HepG2 (cell line): Measurements from ENCODE around the gene SYCP2L. TPM values are rescaled to one million over a fixed set of nuclear protein-coding genes. Genes with fewer than 3 reads are reported as not detected.
A peak's percentile ranks its signal among the peaks of the same experiment; 100 is the strongest.

ENCODE experiments used
- ATAC-seq: fragments of 200-7000 bp; cut with Tn5 transposase; 3 replicates; pipeline ENCODE4 v1.9.1; 2020; ENCODE audit warnings: mild to moderate bottlenecking, moderate library complexity
- BruUV-seq: library from RNA; stranded (reverse); fragments of 400-500 nt; replicated peaks from 2 replicates; lab custom pipeline; 2021; lab: Mats Ljungman, UMichigan
- CTCF ChIA-PET: fragments of 300-600 bp; formaldehyde crosslinking; extraction: SDS; loops from one replicate; lab custom pipeline; 2021; ENCODE audit warnings: low total read pairs, inconsistent platforms, low intra/inter-chr PET ratio; lab: Yijun Ruan, JAX
- POLR2A ChIA-PET: fragments of 350-600 bp; sonication (Branson Sonifier 250); formaldehyde crosslinking; loops from one replicate; lab custom pipeline; 2020; ENCODE audit warnings: antibody characterized with exemption, inconsistent platforms; lab: Yijun Ruan, JAX
- DNase-seq: peaks from one replicate; pipeline ENCODE4 v3.0.0-alpha.2; 2015; ENCODE audit warnings: low spot score
- FAIRE-seq: peaks from 3 replicates; lab custom pipeline; 2011; peaks lifted over from hg19 to GRCh38; lab: Jason Lieb, UNC
- H2AFZ ChIP-seq: one replicate; pipeline ENCODE4 v1.6.1; 2011; ENCODE audit warnings: low read length, inconsistent platforms
- H3K27ac ChIP-seq: fragments of 300-600 bp; 3 replicates; pipeline ENCODE4 v1.8.0; 2011; ENCODE audit warnings: mixed run types, mild to moderate bottlenecking, mixed read lengths, low read length, inconsistent platforms; ENCODE audit not compliant: insufficient read depth; ENCODE audit errors: extremely low read length
- H3K27me3 ChIP-seq, 2 experiments: fragments of 200-600 bp in 1 of 2; 2 replicates in 1 of 2; 3 replicates in 1 of 2; pipeline versions ENCODE4 v1.6.0 to v1.8.0; 2011; ENCODE audit warnings: low read length in 2 of 2, mild to moderate bottlenecking in 2 of 2, moderate library complexity in 2 of 2, inconsistent platforms in 1 of 2; ENCODE audit not compliant: insufficient read depth in 2 of 2, control insufficient read depth in 1 of 2
- H3K36me3 ChIP-seq, 2 experiments: fragments of 200-600 bp in 1 of 2; replicated peaks in 1 of 2; 2 replicates in 1 of 2; 3 replicates in 1 of 2; pipeline versions ENCODE4 v1.5.1 to v1.8.0; 2011; ENCODE audit warnings: low read length in 2 of 2, inconsistent platforms in 1 of 2; ENCODE audit not compliant: insufficient read depth in 2 of 2, control insufficient read depth in 1 of 2
- H3K4me1 ChIP-seq: 2 replicates; pipeline ENCODE4 v1.5.1; 2012; ENCODE audit warnings: low read length, inconsistent platforms; ENCODE audit not compliant: insufficient read depth
- H3K4me2 ChIP-seq: 2 replicates; pipeline ENCODE4 v1.6.0; 2011; ENCODE audit warnings: low read depth, low read length, inconsistent platforms
- H3K4me3 ChIP-seq, 3 experiments: fragments of 200-600 bp in 1 of 3; sonication (generic), shearing (Covaris generic) in 1 of 3; replicated peaks in 1 of 3; 2 replicates each; pipeline ENCODE4 v1.5.1; 2011 to 2016; ENCODE audit warnings: low read length in 3 of 3, inconsistent platforms in 2 of 3, low read depth in 2 of 3, mild to moderate bottlenecking in 2 of 3, control low read depth in 1 of 3, mixed read lengths in 1 of 3; ENCODE audit not compliant: insufficient read depth in 1 of 3
- H3K79me2 ChIP-seq: one replicate; pipeline ENCODE4 v1.6.1; 2011; ENCODE audit warnings: low read length, inconsistent platforms; ENCODE audit not compliant: insufficient read depth
- H3K9ac ChIP-seq: 2 replicates; pipeline ENCODE4 v1.6.0; 2011; ENCODE audit warnings: mild to moderate bottlenecking, low read depth, low read length, inconsistent platforms; ENCODE audit not compliant: insufficient read depth
- H3K9me3 ChIP-seq: 2 replicates; pipeline ENCODE4 v1.5.1; 2012; ENCODE audit warnings: mild to moderate bottlenecking, low read length
- H4K20me1 ChIP-seq: 2 replicates; pipeline ENCODE4 v1.6.0; 2011; ENCODE audit warnings: inconsistent platforms, mild to moderate bottlenecking, low read length, moderate library complexity; ENCODE audit not compliant: insufficient read depth
- CAMTA2 ChIP-seq: sonication (generic); formaldehyde crosslinking; IDR thresholded peaks from 2 replicates; pipeline ENCODE4 v1.4.0; 2020; ENCODE audit warnings: mild to moderate bottlenecking, missing genetic modification reagents, borderline replicate concordance
- CBX2 ChIP-seq, 2 experiments: fragments of 200-600 bp in 1 of 2; sonication (generic); formaldehyde crosslinking in 1 of 2; IDR thresholded peaks; 2 replicates each; pipeline versions ENCODE4 v1.7.0 to v1.8.1; 2018 to 2022; ENCODE audit warnings: low read depth in 2 of 2, low read length in 1 of 2, mild to moderate bottlenecking in 1 of 2, missing genetic modification reagents in 1 of 2
- CEBPB ChIP-seq: IDR thresholded peaks from 2 replicates; pipeline ENCODE4 v1.6.1; 2011; ENCODE audit warnings: low read depth, low read length, improper control_type of control experiment, borderline replicate concordance
- HOXA7 ChIP-seq: sonication (generic); formaldehyde crosslinking; IDR thresholded peaks from 2 replicates; pipeline ENCODE4 v1.8.1; 2022; ENCODE audit warnings: mild to moderate bottlenecking, missing genetic modification reagents, moderate library complexity
- MTA1 ChIP-seq: sonication (generic); formaldehyde crosslinking; IDR thresholded peaks from 2 replicates; pipeline ENCODE4 v1.4.0; 2020; ENCODE audit warnings: missing genetic modification reagents, mild to moderate bottlenecking, borderline replicate concordance
- NAIF1 ChIP-seq: sonication (generic); formaldehyde crosslinking; IDR thresholded peaks from 2 replicates; pipeline ENCODE4 v1.5.0; 2020; ENCODE audit warnings: mild to moderate bottlenecking, missing genetic modification reagents, borderline replicate concordance
- PCBP1 ChIP-seq: fragments of 200-400 bp; formaldehyde crosslinking; IDR thresholded peaks from 2 replicates; pipeline ENCODE4 v1.6.1; 2017; ENCODE audit warnings: mild to moderate bottlenecking, low read depth, low read length, borderline replicate concordance
- RNF2 ChIP-seq: fragments of 450-650 bp; conservative IDR thresholded peaks from 2 replicates; pipeline ENCODE4 v1.6.1; 2016; ENCODE audit warnings: low read depth
- SMAD3 ChIP-seq: sonication (generic); formaldehyde crosslinking; IDR thresholded peaks from 2 replicates; pipeline ENCODE4 v1.4.0; 2020; ENCODE audit warnings: missing genetic modification reagents
- SP140L ChIP-seq: sonication (generic); formaldehyde crosslinking; IDR thresholded peaks from 2 replicates; pipeline ENCODE4 v1.4.0; 2020; ENCODE audit warnings: missing genetic modification reagents, borderline replicate concordance
- SRSF1 ChIP-seq: fragments of 200-400 bp; formaldehyde crosslinking; optimal IDR thresholded peaks from 2 replicates; pipeline ENCODE3; 2017; ENCODE audit warnings: mild to moderate bottlenecking, low read depth, low read length, moderate library complexity
- TCF7 ChIP-seq: sonication (generic); IDR thresholded peaks from 2 replicates; pipeline ENCODE4 v1.6.1; 2016; ENCODE audit warnings: antibody characterized with exemption, low read depth
- THYN1 ChIP-seq: sonication (generic); formaldehyde crosslinking; IDR thresholded peaks from 2 replicates; pipeline ENCODE4 v1.8.1; 2023; ENCODE audit warnings: low read depth, mild to moderate bottlenecking, moderate library complexity, missing genetic modification reagents, borderline replicate concordance
- ZNF296 ChIP-seq: sonication (generic); formaldehyde crosslinking; conservative IDR thresholded peaks from 2 replicates; pipeline ENCODE4 v1.5.0; 2020; ENCODE audit warnings: mild to moderate bottlenecking, missing genetic modification reagents
- ZNF550 ChIP-seq: sonication (generic); formaldehyde crosslinking; IDR thresholded peaks from 2 replicates; pipeline ENCODE4 v1.4.0; 2020; ENCODE audit warnings: mild to moderate bottlenecking, missing genetic modification reagents, borderline replicate concordance
- ZNF557 ChIP-seq: sonication (generic); formaldehyde crosslinking; IDR thresholded peaks from 2 replicates; pipeline ENCODE4 v1.4.0; 2020; ENCODE audit warnings: missing genetic modification reagents
- ZSCAN22 ChIP-seq: sonication (generic); formaldehyde crosslinking; IDR thresholded peaks from 2 replicates; pipeline ENCODE4 v1.4.0; 2020; ENCODE audit warnings: mild to moderate bottlenecking, missing genetic modification reagents
- WGBS: methylation state at CpG from one replicate; pipeline ENCODE4 v1.1.6; 2017; ENCODE audit warnings: low lambda C conversion rate; 5-methylcytosine and 5-hydroxymethylcytosine counted together
- in situ Hi-C: cut with HindIII; loops from 2 replicates; pipeline ENCODE4 v1.10.0; 2017; ENCODE audit warnings: low pct_unique_long_range_greater_than_20kb; ENCODE audit not compliant: extremely low pct_ligation_motif_present
- intact Hi-C: fragments of 100-400 bp; cut with micrococcal nuclease; formaldehyde crosslinking; loops from one replicate; pipeline ENCODE4 v1.10.0; 2022; ENCODE audit not compliant: unreplicated experiment
- polyA plus RNA-seq, 8 experiments: library from polyadenylated mRNA; depleted of rRNA in 3 of 8; stranded (reverse) in 7 of 8; unstranded in 1 of 8; fragments of >200 nt; fragmentation: Illumina TruSeq in 4 of 8; extraction: Trizol in 4 of 8; gene quantifications; 2 replicates each; pipeline versions ENCODE4 v1.2.1 to v1.2.3, GENCODE V29; 2011 to 2016; ENCODE audit warnings: low read depth in 4 of 8, missing spikeins in 1 of 8, mixed read lengths in 1 of 8; ENCODE audit not compliant: insufficient read depth in 1 of 8
- total RNA-seq, 5 experiments: library from RNA; depleted of rRNA; stranded (reverse); fragments of >200 nt; fragmentation: Illumina TruSeq; extraction: Trizol; gene quantifications; 2 replicates each; pipeline ENCODE4 v1.2.3, GENCODE V29; 2016; ENCODE audit warnings: low read depth in 1 of 5

Gene SYCP2L
- total and polyA plus RNA-seq, 2 of the 13 experiments (the other 11 are each of a cell fraction or from before 2014, with no cell fraction given) = 0.22 to 0.54 TPM

DNA sequence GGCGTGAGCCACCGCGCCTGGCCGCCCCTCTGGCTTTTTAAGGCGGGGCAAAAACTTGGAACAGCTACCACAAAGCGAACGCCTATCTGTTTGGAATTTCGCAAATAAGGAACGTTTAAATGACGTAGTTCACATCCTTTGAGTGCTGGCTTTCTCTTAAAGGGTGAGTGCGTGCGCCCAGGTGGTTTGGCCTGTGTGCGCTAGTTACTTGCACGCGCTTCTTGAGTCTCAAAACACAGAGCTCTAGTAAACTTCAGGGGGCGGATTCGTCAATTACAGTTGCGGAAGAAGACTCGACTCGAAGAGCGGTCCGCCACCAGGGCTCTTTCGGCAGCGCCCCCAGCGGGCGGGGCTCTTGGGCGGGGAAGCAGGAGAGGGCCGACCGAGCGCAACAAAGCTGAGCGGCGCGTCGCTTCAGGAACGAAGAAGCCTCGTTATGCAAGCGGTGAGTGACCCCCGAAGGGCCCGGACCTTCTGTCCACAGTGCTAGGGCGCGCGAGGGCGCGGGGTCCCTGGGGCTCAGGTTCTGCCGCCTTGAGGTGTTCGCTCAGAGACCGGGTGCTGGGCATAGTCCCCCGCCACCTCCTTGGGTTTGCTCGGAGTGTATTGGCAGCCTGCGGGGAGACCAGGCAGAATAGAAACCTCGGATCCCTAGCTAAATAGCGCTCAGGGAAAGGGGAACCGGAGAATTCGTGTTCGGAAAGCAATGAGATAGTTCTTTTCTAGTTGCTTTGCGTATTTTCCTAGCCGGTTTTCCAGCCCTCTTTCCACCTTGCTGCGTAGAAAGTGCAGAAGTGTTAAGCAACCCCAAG lies at the start of gene SYCP2L (continued):
- TF ChIP-seq TCF7 (no peak), CEBPB (no peak), ZSCAN22 (CRISPR knock-in tag) (no peak), ZNF550 (CRISPR knock-in tag) (no peak), HOXA7 (CRISPR knock-in tag) (no peak), CAMTA2 (CRISPR knock-in tag) (no peak)

DNA sequence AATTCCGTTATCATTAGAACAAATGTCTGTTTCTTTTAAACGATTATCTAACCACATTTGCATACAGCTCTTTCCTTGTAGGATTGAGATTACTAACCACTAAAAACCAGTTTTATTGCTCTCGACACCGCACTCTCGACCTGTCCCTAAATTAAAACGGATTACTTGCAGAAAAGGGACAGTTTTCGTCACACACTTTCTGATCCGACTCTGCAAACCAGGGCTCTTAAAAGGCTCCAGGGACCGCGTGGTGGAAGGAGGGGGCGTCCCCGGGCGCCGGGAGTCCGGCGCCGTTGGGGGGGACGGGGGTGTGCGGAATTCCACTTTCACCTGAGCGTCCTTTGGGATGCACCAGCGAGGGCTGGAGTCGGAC lies 49.2 kb upstream of the SYCP2L start:
- peak overlapping the region; percentile 74 for H3K9ac ChIP-seq
- H3K79me2 ChIP-seq = no peaks in the 10 kb centered on the region
- TF ChIP-seq ZNF557 (CRISPR knock-in tag) = no peak
- no peak for TF ChIP-seq SP140L (CRISPR knock-in tag)
- TF ChIP-seq SRSF1 = peak; percentile 52
- no peak for TF ChIP-seq SMAD3 (CRISPR knock-in tag)
- TF ChIP-seq PCBP1 = no peak
- peak; percentile 40 for TF ChIP-seq RNF2
- TF ChIP-seq CBX2 (IDR thresholded peaks at IDR 0.05; ENCODE audit: low read depth, low read length) = peak; percentile 75; the same call in 1 of the 2 replicates
- no peak for TF ChIP-seq CBX2 (CRISPR knock-in tag; IDR thresholded peaks at IDR 0.05; ENCODE audit: low read depth)
- peak; percentile 44; the same call in 1 of the 2 replicates for TF ChIP-seq NAIF1 (CRISPR knock-in tag)
- TF ChIP-seq THYN1 (CRISPR knock-in tag) = no peak
- no peak for TF ChIP-seq ZNF296 (CRISPR knock-in tag)
- no peak for TF ChIP-seq MTA1 (CRISPR knock-in tag)
- peaks cover 0 to 32% of the 10 kb centered on the region in 2 experiments; a peak in 3 of 5 replicates for H3K27me3 ChIP-seq
- H2AFZ ChIP-seq = no peak overlapping the region
- CTCF ChIA-PET = no interaction called here
- intact Hi-C loops (no loop called here), in situ Hi-C loops (no loop called here)
- peak overlapping the region; percentile 55 for H3K27ac ChIP-seq
- no peak; the same call in 1 of the 3 replicates for ATAC-seq
- DNase-seq = no peak
- BruUV-seq = no TSS peak
- H3K36me3 ChIP-seq = no peaks in the 10 kb centered on the region
- no peaks in the 10 kb centered on the region for H3K9me3 ChIP-seq
- under 1% methylated on average over 22 of the region's 22 CpGs for WGBS
- peak overlapping the region; percentile 95 for H3K4me2 ChIP-seq
- peaks cover 28% of the 10 kb centered on the region for H3K4me1 ChIP-seq
- POLR2A ChIA-PET = no interaction called here
- no peak for FAIRE-seq
- peak overlapping the region; percentile 67 to 80 (median 69) for H3K4me3 ChIP-seq
- no peaks in the 10 kb centered on the region for H4K20me1 ChIP-seq
